Activated naive CD4-positive, alpha-beta T cell treated with Interleukin-2 at 50 U/mL for 16 hours (primary cell): ENCODE measurements around the gene ZSCAN21.
"Not testable (repeated sequence)": the region's sequence is repeated elsewhere in the genome, so short reads cannot be mapped to it uniquely, and the experiment has no call there.

Experiments used
- DNase-seq: peaks from one replicate; pipeline ENCODE4 v3.0.0-alpha.2; 2020

Gene ZSCAN21

DNA sequence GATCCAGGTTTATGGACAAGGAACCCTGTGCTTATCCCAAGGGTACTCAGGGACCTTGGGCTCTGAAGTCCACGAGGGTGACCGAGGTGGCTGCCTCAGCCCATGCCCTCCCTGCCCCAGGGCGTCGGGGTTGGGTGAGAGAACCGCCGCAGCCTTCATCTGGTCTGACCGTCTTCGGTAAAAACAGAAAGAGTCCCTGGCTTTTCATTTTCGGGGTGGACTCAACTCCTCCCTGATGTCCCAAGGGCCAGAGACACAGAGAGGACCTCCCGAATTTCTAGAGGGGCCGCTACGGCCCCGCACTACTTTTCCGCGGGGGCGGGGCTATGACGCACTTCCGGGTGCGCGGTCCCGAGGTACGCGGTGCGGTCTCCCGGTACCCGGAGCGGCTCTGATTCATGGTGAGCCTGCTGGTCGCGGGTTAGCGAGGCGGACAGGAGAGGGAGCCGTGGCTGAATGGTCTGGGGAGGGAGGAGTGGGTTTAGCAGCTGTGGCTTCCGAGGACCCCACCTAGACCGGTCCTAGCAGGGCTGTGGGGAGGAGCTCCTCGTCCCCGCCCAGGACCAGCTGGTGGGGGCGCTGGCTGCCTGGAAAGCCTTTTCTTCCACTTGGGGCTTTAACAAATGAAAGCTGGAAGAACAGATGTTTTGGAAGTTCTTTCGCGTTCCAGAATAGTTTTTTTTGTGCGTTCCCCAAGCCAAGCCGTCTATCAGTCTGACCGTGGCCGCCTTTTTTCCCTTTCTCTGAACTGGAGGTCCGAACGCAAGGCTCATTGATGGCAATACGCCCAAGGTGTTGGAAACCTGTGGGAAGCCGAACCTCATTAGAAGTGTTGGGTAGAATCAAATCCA lies at the start of gene ZSCAN21:
TSS of gene ZSCAN21 (plus strand) at position 334 of the 851 bp plus-strand sequence. CDS start 7,233 bp downstream, outside the sequence.
- DNase-seq = peak; percentile 85

DNA sequence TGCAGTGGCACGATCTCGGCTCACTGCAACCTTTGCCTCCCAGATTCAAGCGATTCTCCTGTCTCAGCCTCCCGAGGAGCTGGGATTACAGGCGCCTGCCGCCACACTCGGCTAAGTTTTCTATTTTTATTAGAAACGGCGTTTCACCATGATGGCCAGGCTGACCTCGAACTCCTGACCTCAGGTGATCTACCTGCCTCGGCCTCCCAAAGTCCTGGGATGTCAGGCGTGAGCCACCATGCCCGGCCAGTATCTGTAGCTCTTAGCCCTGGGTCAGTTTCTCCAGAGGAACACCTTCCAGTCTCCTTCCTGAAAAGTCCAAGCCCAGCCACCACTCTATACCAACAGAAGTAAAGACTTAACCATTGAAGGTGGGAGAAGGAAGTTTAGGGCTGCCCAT lies 49.3 kb upstream of the ZSCAN21 start:
- no peak for DNase-seq

DNA sequence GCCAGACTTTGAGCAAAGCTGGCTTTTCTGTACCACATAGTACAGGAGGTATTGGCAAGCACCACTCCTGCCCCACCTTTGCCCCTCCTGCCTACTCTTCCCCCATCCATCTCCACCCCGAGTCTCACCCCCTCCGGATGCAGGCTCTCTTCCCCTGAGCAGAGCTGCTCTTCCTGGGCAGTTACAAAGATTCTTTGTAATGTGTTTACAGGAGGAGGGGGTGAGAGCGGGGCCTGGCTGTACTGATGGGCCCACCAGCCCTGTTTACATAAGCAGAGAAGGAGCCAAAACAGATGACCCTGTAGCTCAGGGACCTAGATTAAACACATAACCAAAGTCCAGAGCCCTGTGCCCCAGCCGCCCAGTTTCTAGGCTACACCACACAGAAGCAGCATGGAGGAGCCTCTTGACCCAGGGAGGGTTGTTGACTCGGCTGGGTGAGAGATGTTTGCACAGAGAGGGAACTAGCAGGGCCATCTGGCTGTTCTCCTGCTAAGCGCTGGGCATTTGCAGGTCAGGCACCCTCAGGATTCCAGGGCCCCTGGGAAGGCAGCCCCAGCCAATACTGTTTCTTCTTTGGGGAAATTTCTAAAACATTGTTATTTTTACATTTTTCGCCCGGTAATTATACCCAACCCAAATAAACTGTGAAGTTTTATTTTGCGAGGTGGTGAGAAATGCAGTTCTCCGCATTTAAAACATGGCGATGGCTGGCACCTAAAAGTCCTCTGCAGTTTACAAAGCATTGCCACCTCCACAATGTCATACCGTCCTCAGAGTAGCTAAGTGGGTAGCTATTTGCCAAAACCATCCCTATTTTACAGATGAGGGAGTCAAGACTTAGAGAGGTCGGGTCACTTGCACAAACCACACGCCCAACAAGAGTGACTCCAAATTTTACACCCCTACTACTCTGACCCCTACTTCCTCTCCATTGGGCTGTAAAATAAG lies 45.6 kb upstream of the ZSCAN21 start:
- no peak for DNase-seq

DNA sequence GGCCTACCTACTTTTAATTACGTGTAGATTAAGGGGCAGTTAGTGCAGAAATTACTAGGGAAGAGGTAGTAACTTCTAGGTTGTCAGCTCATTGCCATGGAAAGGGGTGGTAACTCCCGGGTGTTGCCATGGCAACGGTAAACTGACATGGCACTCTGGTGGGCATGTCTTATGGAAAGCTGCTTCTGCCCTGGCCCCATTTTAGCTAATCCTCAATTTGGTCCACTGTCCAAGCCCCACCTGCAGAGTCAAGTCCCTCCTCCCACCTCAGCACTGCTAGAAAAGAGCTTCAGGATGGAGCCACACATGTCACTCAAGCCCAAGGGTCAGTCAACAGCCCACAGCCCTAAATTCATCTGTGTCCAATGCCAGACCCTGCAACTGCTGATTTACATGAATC lies 41.7 kb upstream of the ZSCAN21 start:
- DNase-seq = no peak

DNA sequence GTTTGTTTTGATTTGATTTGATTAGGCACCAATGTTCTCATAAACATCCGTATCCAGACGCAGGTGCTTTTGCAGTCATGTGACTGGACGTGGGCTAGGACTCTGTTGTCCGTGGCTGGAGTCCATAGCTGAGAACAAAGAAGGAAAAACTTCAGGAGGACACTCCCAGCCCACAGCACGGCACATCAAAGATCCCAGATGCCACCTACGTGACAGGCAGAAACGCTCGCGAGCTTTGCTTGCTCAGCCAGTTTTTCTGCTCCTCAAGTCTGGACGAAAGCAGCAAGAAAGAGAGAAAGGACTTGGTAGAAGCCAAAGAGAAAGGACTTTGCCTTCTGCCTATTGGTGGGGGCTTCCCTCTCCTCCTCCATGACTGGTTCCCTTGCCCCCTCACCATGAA lies 41.0 kb upstream of the ZSCAN21 start:
- DNase-seq = no peak

DNA sequence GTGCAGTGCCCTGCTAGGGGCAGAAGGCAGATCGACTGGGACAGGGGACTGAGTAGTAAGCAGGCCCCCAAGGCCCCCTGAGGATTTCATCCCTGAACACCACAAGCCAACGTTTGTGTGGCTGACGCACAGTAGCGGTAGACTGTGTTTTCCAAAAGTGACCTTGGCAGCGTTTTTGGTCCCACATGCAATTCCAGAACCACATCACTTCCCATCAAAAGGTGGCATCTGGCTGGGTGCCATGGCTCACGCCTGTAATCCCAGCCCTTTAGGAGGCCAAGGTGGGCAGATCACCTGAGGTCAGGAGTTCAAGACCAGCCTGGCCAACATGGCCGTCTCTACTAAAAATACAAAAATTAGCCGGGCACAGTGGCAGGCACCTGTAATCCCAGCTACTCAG lies 39.6 kb upstream of the ZSCAN21 start:
- not testable (repeated sequence) for DNase-seq

DNA sequence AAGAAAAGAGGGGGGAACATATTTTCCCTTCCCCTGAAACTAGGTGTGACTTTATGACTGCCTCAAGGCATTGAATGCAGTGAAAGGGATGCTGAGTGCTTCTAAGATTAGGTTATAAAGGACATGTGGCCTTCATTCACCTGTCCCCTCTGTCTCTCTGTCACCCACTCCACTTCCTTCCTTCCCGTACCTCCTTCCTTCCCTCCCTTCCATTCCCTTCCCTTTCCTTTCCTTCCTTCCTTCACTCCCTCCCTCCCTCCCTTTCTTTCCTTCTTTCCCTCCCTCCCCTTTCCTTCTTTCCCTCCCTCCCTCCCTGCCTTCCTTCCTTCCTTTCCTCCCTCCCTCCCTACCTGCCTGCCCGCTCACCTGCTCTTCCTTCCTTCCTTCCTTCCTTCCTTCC lies 38.7 kb upstream of the ZSCAN21 start:
- no peak for DNase-seq

DNA sequence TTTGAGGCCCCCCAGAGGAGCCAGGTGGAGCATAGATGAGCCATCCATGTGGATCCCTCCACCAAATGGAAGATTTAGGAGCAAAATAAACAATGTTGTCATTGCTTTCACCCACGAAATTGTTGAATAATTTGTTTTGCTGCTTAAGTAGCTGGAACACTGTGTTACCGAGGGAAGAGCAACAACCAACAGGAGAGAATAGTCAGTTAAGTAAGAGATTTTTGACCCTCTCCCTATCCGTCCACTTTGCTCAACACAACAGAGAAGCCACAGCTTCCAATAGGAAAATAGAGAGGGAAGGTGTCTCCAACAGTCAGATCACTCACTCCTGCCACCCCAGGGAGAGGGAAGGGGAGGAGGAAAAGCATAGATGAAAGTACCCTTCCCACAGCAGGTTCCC lies 38.1 kb upstream of the ZSCAN21 start:
- DNase-seq = no peak

DNA sequence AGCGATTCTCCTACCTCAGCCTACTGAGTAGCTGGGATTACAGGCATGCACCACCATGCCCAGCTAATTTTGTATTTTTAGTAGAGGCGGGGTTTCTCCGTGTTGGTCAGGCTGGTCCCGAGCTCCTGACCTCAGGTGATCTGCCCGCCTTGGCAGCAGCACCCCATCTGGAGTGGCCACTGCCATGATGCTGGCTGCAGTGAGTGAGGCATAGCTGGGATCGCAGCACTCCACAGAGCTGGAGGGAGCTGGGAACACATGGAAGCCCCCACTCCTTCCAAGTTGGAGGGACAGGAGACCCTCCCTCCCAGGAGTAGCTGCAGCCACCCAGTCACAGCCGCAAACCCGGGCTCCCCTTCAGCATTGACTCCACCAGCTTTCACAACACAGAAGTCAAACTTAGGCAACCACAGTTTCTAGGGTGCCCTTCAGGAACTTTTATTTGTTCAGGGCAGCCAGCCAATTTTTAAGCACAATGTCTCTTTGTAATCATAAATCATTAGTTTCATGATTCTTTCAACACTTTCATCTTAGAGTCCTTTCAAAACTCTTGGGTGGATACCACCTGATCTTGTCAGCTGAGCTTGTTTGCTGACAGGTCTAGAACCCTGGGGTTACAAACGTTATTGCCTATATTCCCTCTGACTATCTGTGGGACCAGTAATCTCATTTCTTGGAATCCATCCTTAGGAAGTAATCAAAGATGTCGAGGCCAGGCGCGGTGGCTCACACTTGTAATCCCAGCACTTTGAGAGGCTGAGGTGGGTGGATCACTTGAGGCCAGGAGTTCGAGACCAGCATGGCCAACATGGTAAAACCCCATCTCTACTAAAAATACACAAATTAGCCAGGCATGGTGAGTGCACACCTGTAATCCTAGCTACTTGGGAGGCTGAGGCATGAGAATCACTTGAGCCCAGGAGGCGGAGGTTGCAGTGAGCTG lies 36.9 kb upstream of the ZSCAN21 start:
- not testable (repeated sequence) for DNase-seq

DNA sequence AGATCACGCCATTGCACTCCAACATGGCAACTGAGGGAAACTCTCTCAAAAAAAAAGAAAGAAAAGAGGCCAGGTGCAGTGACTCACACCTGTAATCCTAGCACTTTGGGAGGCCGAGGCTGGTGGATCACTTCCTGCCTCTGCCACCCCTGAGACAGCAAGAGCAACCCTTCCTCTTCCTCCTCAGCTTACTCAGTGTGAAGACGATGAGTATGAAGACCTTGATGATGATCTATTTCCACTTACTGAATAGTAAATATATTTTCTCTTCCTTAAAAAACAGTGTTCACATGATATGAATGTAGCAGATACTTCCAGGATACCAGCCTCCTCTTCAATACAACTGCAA lies 36.3 kb upstream of the ZSCAN21 start:
- DNase-seq = peak; percentile 9

DNA sequence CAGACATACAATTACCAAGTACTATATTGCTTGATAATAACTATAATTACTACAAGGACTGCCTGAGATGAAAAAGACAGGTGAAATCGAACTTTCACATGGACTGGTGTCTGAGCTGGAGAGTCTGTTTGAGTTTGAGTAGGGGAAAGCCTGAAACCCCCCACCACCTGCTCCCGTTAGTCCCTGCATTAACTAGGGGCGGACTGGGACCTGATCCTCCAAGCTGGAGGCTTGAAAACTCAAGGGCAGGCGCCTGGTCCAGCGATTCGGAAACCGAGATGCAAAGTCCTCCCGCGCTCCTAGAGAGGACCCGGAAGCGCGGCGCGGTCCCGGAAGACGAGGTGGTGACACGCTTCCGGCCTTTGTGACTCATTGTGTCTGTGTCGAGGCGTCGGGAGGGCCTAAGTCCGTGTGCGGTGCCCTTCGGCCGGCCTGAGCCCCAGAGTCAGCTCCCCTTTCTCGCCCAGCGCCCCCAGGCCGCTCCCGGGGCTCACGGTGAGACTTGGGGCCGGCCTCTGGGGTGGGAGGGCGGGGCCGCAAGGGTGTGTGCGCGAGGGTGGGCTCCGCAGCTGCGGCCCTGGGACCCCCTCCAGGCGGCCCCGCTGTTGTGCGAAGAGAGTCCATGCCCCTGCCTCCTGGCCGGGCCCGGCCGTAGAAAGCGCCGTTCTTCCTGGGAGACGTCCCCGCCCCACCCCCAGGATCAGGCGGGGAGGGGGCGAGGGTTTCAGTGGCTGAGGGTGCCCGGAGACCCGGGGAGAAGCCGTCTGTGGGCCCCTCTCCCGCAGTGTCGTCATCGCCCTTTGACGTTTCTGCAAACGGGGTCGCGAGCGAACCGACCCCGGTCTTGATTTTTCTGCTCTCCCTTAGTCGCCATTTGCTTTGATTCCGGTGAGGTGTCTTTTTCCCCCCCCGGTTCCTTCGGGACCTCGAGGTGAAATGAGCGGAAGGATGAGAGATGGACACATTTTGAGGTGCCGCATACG lies 34.1 kb upstream of the ZSCAN21 start, which contains the start of gene ZKSCAN1:
TSS of gene ZKSCAN1 (plus strand) at position 365 of the 983 bp plus-strand sequence. CDS start 7,911 bp downstream, outside the sequence.
- DNase-seq = peak; percentile 87

DNA sequence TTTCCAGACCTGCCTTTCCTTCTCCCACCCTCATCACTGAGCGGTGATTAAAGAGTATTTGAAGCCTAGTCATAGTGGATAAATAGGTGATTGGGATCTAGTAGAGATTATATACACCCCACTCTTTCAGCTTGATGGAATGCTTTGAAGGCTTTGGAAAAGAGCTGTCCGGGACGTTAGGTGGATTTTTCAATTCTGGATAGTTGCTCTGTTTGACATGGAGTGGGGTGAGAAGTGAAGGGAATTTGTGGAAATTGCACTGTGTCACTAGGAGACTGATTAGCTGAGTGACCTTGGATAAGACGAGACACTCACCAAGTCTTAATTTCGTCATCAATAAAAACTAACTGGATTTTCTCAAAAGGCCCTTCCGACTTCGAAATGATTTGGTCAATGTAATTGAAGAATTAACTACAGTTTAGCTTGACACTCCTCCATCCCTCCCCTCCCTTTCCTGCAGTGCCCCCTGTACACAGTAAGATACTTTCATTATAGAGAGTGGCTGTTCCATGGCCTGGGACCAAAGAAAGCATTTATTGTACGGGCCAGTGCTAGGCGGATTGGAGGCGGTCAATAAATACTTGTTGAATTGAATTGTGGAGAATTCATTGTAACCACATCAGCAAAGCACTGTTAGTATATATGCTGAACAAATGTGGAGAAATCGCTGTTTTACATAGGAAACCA lies 33.2 kb upstream of the ZSCAN21 start:
- no peak for DNase-seq

DNA sequence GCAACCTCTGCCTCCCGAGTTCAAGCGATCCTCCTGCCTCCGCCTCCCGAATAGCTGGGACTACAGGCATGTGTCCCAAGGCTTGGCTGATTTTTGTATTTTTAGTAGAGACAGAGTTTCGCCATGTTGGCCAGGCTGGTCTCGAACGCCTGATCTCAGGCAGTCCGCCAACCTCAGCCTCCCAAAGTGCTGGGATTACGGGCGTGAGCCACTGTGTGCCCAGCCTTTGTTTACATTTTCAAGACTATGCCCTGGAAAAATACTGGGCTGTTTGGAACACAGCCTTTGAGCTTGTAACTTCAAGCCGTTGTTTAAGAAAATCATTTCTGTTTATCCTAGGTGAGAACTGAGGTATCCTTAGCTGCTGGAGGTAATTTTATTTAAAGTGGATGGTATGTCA lies 32.3 kb upstream of the ZSCAN21 start:
- DNase-seq = no peak

DNA sequence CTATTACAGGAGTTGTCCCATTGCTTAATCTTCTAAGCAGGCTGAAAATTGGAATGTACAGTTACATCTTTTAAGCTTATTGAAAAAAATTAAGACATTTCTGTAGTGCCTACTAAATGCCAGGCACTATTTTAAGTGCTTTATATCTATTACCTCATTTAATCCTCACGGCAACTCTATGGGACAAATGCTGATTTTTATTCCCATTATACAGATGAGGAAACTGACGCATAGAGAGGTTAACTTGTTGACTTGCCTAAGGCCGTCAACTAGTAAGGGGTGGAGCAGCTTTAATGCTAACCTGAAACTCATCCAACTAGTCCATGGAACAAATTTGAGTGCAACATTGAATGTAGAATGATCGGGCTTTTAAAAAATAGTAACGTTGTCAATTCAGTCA lies 31.7 kb upstream of the ZSCAN21 start:
- DNase-seq = no peak

DNA sequence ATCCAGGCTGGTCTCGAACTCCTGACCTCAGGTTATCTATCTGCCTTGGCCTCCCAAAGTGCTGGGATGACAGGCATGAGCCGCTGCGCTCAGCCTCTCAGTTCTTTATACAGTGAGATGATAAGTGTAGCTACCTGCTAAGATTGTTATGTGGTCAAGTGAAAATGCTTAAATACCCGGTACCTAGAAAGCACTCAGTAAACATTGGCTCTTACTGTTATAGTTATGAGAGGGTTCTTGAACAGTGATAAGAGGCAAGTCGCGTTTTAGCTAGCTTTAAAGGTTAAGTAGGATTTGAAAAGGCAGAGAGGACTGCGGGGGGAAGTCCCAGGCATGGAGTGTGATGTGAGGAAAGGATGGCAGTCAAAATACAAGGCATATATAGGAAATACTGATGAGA lies 29.7 kb upstream of the ZSCAN21 start:
- no peak for DNase-seq

DNA sequence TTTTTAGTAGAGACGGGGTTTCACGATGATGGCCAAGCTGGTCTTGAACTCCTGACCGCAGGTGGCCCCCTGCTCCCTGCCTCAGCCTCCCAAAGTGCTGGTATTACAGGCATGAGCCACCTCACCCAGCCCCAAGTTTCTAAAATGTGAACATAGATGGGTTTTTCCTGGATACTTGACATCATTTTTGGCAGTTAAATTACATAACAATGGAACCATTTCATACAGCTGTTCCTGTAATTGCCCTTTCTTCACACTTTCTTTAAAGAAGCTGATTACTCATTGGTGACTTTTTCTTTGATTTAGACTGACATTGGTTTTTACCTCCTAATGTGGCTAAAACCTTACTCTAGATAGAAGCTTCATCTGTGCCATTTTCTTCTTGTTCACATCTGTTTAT lies 28.3 kb upstream of the ZSCAN21 start:
- no peak for DNase-seq

DNA sequence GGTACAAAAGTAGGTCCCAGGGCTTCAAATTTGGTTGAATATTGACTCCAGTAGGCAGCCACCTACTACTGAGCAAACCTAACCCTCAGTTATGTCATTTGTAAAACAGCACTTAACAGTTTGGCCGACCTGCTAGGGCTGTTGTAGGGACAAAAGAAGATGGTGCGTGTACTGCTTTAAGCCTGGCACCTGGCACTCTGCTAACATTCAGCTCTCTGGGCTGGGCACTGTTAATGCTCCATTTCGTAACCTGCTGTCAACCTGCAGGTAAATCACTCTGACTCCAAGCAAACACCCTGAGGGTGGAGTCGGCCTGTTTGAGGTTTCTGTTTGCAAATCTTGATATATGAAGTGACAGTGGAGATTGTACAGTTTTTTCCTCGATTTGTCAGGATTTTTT lies 27.0 kb upstream of the ZSCAN21 start:
- no peak for DNase-seq

DNA sequence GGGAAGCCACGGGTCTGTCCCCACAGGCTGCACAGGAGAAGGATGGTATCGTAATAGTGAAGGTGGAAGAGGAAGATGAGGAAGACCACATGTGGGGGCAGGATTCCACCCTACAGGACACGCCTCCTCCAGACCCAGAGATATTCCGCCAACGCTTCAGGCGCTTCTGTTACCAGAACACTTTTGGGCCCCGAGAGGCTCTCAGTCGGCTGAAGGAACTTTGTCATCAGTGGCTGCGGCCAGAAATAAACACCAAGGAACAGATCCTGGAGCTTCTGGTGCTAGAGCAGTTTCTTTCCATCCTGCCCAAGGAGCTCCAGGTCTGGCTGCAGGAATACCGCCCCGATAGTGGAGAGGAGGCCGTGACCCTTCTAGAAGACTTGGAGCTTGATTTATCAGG lies 26.0 kb upstream of the ZSCAN21 start:
- no peak for DNase-seq

DNA sequence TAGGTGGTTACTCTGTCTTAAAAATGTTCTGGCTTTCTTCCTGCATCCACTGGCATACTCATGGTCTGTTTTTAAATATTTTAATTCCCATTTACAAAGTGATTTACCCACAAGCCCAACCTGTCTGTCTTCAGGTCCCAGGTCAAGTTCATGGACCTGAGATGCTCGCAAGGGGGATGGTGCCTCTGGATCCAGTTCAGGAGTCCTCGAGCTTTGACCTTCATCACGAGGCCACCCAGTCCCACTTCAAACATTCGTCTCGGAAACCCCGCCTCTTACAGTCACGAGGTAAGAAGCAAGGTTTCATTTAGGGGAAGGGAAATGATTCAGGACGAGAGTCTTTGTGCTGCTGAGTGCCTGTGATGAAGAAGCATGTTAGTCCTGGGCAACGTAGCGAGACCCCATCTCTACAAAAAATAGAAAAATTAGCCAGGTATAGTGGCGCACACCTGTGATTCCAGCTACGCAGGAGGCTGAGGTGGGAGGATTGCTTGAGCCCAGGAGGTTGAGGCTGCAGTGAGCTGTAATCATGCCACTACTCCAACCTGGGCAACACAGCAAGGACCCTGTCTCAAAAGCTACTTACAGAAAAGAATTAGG lies 25.5 kb upstream of the ZSCAN21 start:
- DNase-seq = no peak

DNA sequence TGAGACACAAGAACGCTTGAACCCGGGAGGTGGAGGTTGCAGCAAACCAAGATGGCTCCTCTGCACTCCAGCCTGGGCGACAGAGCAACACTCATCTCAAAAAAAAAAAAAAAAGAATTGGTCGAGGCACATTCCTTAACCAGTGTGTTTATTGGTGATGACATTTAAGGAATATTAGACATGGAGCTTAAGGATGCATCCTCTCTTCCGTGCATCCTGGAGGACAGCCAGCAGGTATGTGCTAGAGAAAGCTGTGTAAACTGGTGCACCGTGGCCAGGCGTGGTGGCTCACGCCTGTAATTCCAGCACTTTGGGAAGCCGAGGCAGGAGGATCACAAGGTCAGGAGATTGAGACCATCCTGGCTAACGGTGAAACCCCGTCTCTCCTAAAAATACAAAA lies 22.4 kb upstream of the ZSCAN21 start:
- no peak for DNase-seq
